Lung microvascular endothelial cell (primary cell): Measurements from ENCODE around the gene TUBG1. TPM values are rescaled to one million over a fixed set of nuclear protein-coding genes. Genes with fewer than 3 reads are reported as not detected.

Experiments used
- total RNA-seq: library from RNA; depleted of rRNA; stranded (reverse); fragments of >200 nt; gene quantifications from 2 replicates; pipeline ENCODE4 v1.2.1, GENCODE V29; 2014

Gene TUBG1
- total RNA-seq, 1 donor from 2014 or later: 15.3 TPM

Other genes with a start within 250 kb of the TUBG1 start
- gene STAT3, start 221.2 kb upstream of the TUBG1 start, total RNA-seq: 61.5 and 80.0 TPM in 2 replicates
- gene CAVIN1, start 186.4 kb upstream of the TUBG1 start, total RNA-seq: 342 and 371 TPM in 2 replicates
- gene ATP6V0A1, start 150.8 kb upstream of the TUBG1 start, total RNA-seq: 16.6 and 22.0 TPM in 2 replicates
- gene NAGLU, start 73.4 kb upstream of the TUBG1 start, total RNA-seq: 20.7 and 36.3 TPM in 2 replicates
- 0.44 and 1.8 TPM in 2 replicates for gene HSD17B1, start 56.8 kb upstream of the TUBG1 start, total RNA-seq
- 7.6 and 10.3 TPM in 2 replicates for gene COASY, start 47.5 kb upstream of the TUBG1 start, total RNA-seq
- gene MLX, start 42.6 kb upstream of the TUBG1 start, total RNA-seq: 22.9 and 35.9 TPM in 2 replicates
- gene PSMC3IP, start 32.0 kb upstream of the TUBG1 start, total RNA-seq: 1.4 and 1.7 TPM in 2 replicates
- 52.5 and 65.3 TPM in 2 replicates for gene RETREG3, start 309 bp upstream of the TUBG1 start, total RNA-seq
- 3.5 and 4.8 TPM in 2 replicates for gene TUBG2, start 49.6 kb downstream of the TUBG1 start, total RNA-seq
- 10.2 and 11.9 TPM in 2 replicates for gene PLEKHH3, start 67.3 kb downstream of the TUBG1 start, total RNA-seq
- gene CCR10, start 72.2 kb downstream of the TUBG1 start, total RNA-seq: 2.0 and 3.5 TPM in 2 replicates
- 6.7 and 15.3 TPM in 2 replicates for gene CNTNAP1, start 72.8 kb downstream of the TUBG1 start, total RNA-seq
- gene EZH1, start 135.4 kb downstream of the TUBG1 start, total RNA-seq: 6.3 and 13.5 TPM in 2 replicates
- 12.9 and 36.3 TPM in 2 replicates for gene RAMP2, start 151.5 kb downstream of the TUBG1 start, total RNA-seq
- 35.7 and 42.1 TPM in 2 replicates for gene VPS25, start 163.8 kb downstream of the TUBG1 start, total RNA-seq
- gene WNK4, start 170.9 kb downstream of the TUBG1 start, total RNA-seq: 0.99 and 1.5 TPM in 2 replicates
- 54.0 and 83.3 TPM in 2 replicates for gene COA3, start 189.0 kb downstream of the TUBG1 start, total RNA-seq
- under 0.01 TPM in 1 of 2 replicates, not detected in the other for gene CNTD1, start 189.2 kb downstream of the TUBG1 start, total RNA-seq
- 115 and 146 TPM in 2 replicates for gene BECN1, start 214.6 kb downstream of the TUBG1 start, total RNA-seq
- 49.5 and 56.5 TPM in 2 replicates for gene PSME3, start 223.7 kb downstream of the TUBG1 start, total RNA-seq
- gene AOC2, start 234.9 kb downstream of the TUBG1 start, total RNA-seq: 0.22 and 0.40 TPM in 2 replicates
- 0.20 and 0.22 TPM in 2 replicates for gene AOC3, start 241.5 kb downstream of the TUBG1 start, total RNA-seq